Measurements from ENCODE around the gene RTN4RL2. TPM values are rescaled to one million over a fixed set of nuclear protein-coding genes. Genes with fewer than 3 reads are reported as not detected.

RTN4RL2 gene
- polyA plus RNA-seq, 1 donor: 0.60 TPM

DNA sequence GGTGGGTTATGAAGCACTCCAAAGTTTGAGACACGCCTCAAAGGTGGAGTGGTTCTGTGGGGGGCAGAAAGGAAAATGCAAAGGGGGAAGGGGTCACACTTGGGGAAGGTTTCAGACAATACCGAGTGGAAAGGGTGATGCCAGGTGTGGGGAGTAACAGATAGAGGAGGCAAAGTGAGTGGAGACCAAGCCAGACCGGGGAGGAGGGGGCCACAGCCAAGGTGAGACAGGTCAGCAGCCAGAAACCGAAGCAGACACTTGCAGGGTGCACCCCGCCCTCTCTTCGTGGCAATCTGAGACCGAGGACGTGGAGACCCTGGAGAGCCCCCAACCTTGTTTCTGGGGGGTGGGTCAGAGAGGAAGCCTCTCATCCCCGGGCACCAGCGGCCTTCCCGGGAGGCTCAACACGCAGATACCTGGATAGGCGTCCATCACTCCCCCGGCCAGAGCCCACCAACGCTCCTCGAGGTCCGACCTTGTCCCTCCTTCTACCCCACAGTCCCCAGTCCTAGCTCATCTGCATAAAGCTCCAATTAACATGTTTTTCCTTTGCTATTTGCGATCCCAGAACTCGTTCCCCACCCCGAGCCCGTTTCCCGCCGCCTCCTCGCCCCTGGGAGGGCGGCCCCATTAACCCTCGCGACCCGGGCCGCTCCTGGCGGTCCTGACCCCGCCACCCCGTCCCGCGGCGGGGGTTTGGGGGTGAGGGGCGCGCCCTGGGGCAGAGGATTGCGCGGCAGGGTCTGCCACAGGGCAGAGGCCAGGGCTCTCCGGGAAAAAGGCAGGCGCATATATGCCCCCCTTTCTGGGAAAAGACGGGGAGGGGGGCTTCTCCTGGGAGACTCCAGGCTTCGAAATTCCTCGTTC is 21.8 kb downstream of the RTN4RL2 start:
- Histone ChIP-seq H3K4me1 (ENCODE audit: control insufficient read depth, insufficient read depth, low read length) (peaks cover 7% of the 10 kb centered on the region), H3K27me3 (ENCODE audit: control insufficient read depth, insufficient read depth, low read length) (peaks cover 43% of the 10 kb centered on the region), H3K36me3 (ENCODE audit: control insufficient read depth, insufficient read depth, low read length) (peaks cover 15% of the 10 kb centered on the region), H3K4me3 (ENCODE audit: low read length) (peak overlapping the region; percentile 30), H3K9me3 (ENCODE audit: control insufficient read depth, low read depth, low read length) (no peaks in the 10 kb centered on the region), H3K27ac (ENCODE audit: low read length) (no peak overlapping the region)
- 0% methylated on average over 1 of the region's 44 CpGs for WGBS (ENCODE audit: insufficient coverage, low lambda C conversion rate)
- DNase-seq: no peak

DNA sequence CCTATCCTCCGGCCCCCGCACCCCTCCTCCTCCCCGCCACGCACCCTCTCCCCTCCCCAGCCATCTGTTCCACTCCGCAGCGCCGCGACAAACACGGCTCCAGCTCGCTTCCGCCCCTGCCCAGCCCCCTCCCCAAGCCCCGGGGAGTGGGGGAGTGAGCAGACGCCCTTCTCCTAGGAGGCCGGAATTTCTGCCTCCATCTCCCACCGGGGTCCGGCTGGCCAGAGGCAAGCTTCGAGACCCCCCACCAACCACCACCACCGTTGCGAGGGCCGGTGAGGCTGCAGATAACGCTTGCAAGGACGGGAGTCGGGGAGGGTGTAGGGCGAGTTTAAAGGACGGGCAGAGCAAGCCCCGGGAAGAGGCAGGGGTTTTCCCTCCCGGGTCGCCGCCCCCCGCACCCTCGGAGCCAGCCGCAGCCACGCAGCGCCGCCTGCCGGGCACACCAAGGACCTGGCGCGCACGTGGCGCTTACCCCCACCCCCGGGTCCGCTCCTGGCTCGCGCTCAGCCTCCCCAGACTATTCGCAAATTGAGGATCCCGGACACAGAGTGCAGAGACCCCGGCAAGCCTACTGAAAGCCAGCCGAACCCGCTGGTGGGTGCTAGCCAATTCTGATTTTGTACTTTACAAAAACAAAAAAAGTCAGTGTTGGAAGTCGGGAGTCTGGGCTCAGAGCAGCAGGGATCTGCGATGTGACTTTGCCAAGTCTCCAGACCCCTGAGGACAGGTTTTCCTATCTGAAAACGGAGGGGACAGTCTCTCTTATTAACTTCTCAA is 22.6 kb downstream of the RTN4RL2 start:
- peak in 1 of 2 donors; percentile 53 for DNase-seq
- no peak overlapping the region for H3K27ac ChIP-seq (ENCODE audit: low read length)
- peak overlapping the region; percentile 30 for H3K4me3 ChIP-seq (ENCODE audit: low read length)
- peaks cover 7% of the 10 kb centered on the region for H3K4me1 ChIP-seq (ENCODE audit: control insufficient read depth, insufficient read depth, low read length)
- peaks cover 15% of the 10 kb centered on the region for H3K36me3 ChIP-seq (ENCODE audit: control insufficient read depth, insufficient read depth, low read length)
- no peaks in the 10 kb centered on the region for H3K9me3 ChIP-seq (ENCODE audit: control insufficient read depth, low read depth, low read length)
- H3K27me3 ChIP-seq (ENCODE audit: control insufficient read depth, insufficient read depth, low read length): peaks cover 35% of the 10 kb centered on the region
- no CpG with 5 or more reads among the region's 52 CpGs for WGBS (ENCODE audit: insufficient coverage, low lambda C conversion rate)

DNA sequence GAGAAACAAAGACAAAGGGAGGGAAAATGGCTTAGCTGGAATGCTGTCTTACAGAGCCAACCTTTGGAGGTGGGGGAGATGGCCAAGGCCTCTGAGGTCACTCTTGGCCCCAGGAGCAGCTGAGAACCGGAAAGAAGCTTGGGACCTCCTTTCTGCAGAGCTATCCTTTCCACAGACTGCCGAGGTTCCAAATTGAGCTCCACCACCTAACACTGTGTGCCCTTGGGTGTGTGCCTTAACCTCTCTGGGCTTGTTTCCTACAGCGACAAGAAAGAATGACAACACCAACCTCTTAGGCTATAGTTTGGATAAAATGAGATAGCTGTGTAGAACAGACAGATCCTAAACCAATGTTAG is 23.2 kb downstream of the RTN4RL2 start:
- H3K9me3 ChIP-seq (ENCODE audit: control insufficient read depth, low read depth, low read length): no peaks in the 10 kb centered on the region
- H3K27me3 ChIP-seq (ENCODE audit: control insufficient read depth, insufficient read depth, low read length): peaks cover 31% of the 10 kb centered on the region
- DNase-seq: no peak
- no peak overlapping the region for H3K27ac ChIP-seq (ENCODE audit: low read length)
- H3K4me3 ChIP-seq (ENCODE audit: low read length): no peak overlapping the region
- H3K4me1 ChIP-seq (ENCODE audit: control insufficient read depth, insufficient read depth, low read length): peaks cover 7% of the 10 kb centered on the region
- WGBS (ENCODE audit: insufficient coverage, low lambda C conversion rate): no CpG with 5 or more reads among the region's 3 CpGs
- H3K36me3 ChIP-seq (ENCODE audit: control insufficient read depth, insufficient read depth, low read length): peaks cover 20% of the 10 kb centered on the region

DNA sequence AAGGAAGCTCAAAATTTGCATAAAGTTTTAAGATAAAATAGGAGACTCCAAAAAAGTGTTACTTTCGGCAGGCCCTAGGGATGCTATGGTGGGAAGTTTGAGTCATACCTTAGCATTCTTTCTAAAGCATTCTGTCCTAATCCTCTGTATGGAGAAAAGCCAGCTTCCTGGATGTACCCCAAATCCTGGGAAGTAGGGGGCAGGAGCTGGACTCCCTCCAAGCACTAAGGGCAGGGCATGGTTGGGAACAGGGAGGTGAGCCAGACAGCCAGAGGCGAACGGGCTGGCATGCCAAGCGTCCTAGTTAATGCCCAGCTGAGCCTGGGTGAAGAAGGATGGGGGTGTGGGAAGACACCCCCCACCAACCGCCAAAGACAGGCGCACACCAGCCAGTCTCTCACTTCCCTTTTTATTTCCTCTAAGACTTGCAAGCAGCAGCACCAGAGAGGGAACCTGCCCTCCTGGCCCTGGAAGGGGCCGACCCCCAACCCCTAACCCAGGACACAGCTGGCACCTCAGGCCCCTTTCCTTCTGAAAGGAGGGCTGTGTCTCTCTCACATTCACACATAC is 23.9 kb downstream of the RTN4RL2 start:
- H3K4me1 ChIP-seq (ENCODE audit: control insufficient read depth, insufficient read depth, low read length): peaks cover 7% of the 10 kb centered on the region
- H3K27me3 ChIP-seq (ENCODE audit: control insufficient read depth, insufficient read depth, low read length): peaks cover 31% of the 10 kb centered on the region
- no peak overlapping the region for H3K27ac ChIP-seq (ENCODE audit: low read length)
- H3K9me3 ChIP-seq (ENCODE audit: control insufficient read depth, low read depth, low read length): no peaks in the 10 kb centered on the region
- no peak for DNase-seq
- peaks cover 26% of the 10 kb centered on the region for H3K36me3 ChIP-seq (ENCODE audit: control insufficient read depth, insufficient read depth, low read length)
- no CpG with 5 or more reads among the region's 7 CpGs for WGBS (ENCODE audit: insufficient coverage, low lambda C conversion rate)
- H3K4me3 ChIP-seq (ENCODE audit: low read length): no peak overlapping the region

DNA sequence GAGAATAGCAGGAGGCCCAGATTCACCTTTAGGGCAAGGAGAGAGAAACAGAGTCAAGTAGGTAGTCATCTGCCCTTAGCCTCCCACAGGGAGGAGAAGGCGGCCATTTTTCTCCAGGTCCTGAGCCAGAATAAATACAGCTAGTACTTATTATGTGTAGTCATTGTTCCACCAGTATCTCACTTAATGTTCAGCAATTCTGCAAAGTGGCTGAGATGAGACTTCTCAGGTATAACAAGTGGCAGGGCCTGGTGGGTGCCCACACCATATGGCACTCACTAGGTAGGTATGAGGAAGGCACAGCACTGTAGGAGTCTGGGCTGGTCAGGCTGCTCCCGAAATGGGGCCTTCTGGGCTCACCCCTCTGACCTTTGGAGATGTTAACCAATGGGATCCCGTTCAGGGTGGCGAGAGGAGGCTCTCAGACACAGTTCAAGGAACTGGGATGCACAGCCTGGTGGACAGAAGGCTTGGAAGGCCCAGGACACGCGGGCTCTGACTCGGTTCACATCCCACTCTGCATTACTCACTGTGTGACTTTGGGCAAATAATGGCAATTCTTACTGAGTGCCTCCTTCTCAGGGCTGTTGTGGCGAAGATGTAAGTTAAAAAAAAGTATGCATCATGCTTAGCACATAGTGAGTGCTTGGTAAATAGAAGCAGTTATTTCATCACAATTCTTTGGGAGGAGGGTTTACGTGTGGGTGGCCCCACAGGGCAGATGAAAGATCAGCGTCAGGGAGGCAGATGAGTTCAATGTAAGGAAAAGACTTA is 25.1 kb downstream of the RTN4RL2 start:
- Histone ChIP-seq H3K9me3 (ENCODE audit: control insufficient read depth, low read depth, low read length) (no peaks in the 10 kb centered on the region), H3K27ac (ENCODE audit: low read length) (no peak overlapping the region), H3K27me3 (ENCODE audit: control insufficient read depth, insufficient read depth, low read length) (peaks cover 28% of the 10 kb centered on the region), H3K36me3 (ENCODE audit: control insufficient read depth, insufficient read depth, low read length) (peaks cover 30% of the 10 kb centered on the region), H3K4me3 (ENCODE audit: low read length) (no peak overlapping the region), H3K4me1 (ENCODE audit: control insufficient read depth, insufficient read depth, low read length) (peaks cover 7% of the 10 kb centered on the region)
- no CpG with 5 or more reads among the region's 10 CpGs for WGBS (ENCODE audit: insufficient coverage, low lambda C conversion rate)
- no peak for DNase-seq

DNA sequence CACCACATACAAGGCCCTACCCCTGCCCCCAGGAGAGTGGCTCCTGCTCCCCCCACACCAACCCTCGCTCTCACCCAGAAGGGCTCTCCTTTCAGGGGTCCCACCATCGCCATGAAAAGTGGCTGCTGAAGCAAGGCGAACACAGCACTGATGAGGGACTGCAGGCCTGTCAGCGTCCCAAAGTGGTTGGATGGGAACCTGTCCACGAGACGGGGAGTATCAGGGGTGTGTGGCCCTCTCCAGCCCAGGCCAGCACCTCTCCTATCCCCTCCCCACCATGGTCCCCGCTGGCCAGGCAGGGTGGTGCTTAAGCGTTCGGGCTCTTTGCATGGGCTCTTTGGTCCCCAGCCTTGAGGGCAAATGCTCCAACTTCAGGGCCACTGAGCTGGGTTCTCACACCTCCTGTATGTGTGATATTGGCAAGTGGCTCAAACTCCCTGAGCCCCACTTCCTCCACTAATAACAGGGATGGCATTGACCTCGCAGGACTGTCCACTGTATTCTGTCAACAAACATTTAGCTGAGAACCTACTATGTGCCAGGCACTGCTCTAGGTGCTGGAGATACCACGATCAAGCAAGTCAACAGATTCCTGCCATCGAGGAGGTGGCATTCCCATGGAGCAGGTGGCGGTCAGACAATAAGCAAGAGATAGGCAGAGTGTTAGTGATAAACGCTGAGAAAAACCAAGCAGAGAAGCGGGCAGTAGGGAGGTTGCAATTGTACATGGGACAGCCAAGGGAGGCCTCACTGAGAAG is 26.9 kb downstream of the RTN4RL2 start:
- Histone ChIP-seq H3K4me1 (ENCODE audit: control insufficient read depth, insufficient read depth, low read length) (peaks cover 7% of the 10 kb centered on the region), H3K4me3 (ENCODE audit: low read length) (no peak overlapping the region), H3K27ac (ENCODE audit: low read length) (no peak overlapping the region), H3K36me3 (ENCODE audit: control insufficient read depth, insufficient read depth, low read length) (peaks cover 34% of the 10 kb centered on the region), H3K27me3 (ENCODE audit: control insufficient read depth, insufficient read depth, low read length) (peaks cover 17% of the 10 kb centered on the region), H3K9me3 (ENCODE audit: control insufficient read depth, low read depth, low read length) (no peaks in the 10 kb centered on the region)
- DNase-seq: no peak
- no CpG with 5 or more reads among the region's 15 CpGs for whole genome bisulfite sequencing (ENCODE audit: insufficient coverage, low lambda C conversion rate)

DNA sequence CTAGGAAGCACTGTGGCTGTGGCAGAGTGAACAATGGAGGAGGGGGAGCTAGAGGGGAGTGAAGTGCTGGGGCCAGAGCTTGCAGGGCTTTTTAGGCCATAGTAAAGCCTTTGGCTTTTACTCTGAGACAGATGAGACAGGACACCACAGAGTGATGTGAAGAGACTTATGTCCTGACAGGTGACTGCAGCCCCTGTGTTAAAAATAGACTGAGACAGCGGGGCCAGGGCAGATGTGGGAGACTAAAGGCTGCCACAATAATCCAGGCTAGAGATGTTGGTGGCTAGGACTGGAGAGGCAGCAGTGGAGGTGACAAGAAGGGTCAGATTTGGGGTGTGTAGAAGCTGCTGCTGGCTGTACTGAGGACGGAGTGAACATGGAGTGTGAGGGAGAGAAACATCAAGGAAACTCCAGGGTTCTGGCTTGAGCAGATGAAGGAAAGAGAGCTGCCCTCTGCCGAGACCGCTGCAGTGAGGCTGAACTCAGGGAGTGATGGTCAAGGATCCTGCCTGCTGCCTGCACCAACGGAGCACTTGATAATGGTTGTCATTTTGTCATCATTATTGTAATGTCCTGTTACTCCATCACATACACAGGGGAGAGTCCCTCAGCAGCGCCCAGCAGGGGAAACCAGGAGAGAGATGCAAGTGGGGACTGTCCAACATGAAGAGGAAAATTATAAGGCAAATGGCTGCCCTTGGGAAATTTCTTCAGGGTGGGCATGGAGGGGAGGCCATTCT is 27.8 kb downstream of the RTN4RL2 start:
- Histone ChIP-seq H3K4me1 (ENCODE audit: control insufficient read depth, insufficient read depth, low read length) (peaks cover 3% of the 10 kb centered on the region), H3K27me3 (ENCODE audit: control insufficient read depth, insufficient read depth, low read length) (peaks cover 8% of the 10 kb centered on the region), H3K9me3 (ENCODE audit: control insufficient read depth, low read depth, low read length) (no peaks in the 10 kb centered on the region), H3K4me3 (ENCODE audit: low read length) (no peak overlapping the region), H3K27ac (ENCODE audit: low read length) (no peak overlapping the region), H3K36me3 (ENCODE audit: control insufficient read depth, insufficient read depth, low read length) (peaks cover 34% of the 10 kb centered on the region)
- no peak for DNase-seq
- WGBS (ENCODE audit: insufficient coverage, low lambda C conversion rate): no CpG with 5 or more reads among the region's 6 CpGs

DNA sequence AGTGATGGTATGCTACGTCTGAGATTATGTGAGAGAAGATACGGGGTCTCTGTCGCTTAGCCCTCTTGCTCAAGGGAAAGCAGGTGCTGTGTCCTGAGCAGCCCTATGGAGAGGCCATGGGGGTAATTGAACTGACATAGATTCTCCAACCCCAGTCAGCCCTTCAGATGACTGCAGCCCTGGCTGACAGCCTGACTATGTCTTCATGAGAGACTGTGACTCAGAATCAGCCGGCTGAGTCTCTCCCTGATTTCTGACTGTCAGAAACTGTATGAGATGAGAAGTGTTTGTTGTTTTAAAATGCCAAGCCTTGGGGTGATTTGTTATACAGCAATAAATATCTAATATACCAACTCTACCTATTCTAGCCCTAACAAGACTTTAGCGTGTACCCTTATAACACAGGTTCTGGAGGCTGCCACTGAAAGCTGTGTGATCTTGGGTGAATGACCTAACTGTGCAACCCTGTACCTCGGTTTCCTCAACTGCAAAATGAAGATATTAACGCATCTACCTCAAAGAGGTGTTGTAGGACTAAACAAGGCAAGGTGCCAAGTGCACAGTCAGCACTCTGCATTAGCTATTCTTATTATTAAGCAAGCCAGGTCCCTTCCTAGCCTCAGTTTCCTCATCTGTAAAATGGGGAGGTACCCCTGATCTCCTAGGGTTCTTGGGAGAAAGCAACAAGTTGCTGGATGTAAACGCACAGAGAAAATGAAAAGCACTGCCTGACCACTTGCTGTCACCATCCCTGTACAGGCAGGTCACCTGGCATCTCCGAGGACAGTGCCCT is 30.3 kb downstream of the RTN4RL2 start:
- peaks cover 30% of the 10 kb centered on the region for H3K36me3 ChIP-seq (ENCODE audit: control insufficient read depth, insufficient read depth, low read length)
- no peak overlapping the region for H3K4me3 ChIP-seq (ENCODE audit: low read length)
- no peaks in the 10 kb centered on the region for H3K9me3 ChIP-seq (ENCODE audit: control insufficient read depth, low read depth, low read length)
- H3K27me3 ChIP-seq (ENCODE audit: control insufficient read depth, insufficient read depth, low read length): no peaks in the 10 kb centered on the region
- no peak overlapping the region for H3K27ac ChIP-seq (ENCODE audit: low read length)
- no peak for DNase-seq
- 83% methylated on average over 1 of the region's 9 CpGs for WGBS (ENCODE audit: insufficient coverage, low lambda C conversion rate)
- H3K4me1 ChIP-seq (ENCODE audit: control insufficient read depth, insufficient read depth, low read length): peaks cover 4% of the 10 kb centered on the region
